GM12873 (cell line): ENCODE data around the gene PGBD2.

Experiments
- CTCF ChIP-seq: IDR thresholded peaks from 2 replicates; pipeline ENCODE4 v1.5.1; 2012; ENCODE audit warnings: low read depth, mild to moderate bottlenecking, moderate library complexity, low read length, control low read depth; ENCODE audit not compliant: insufficient read depth; ENCODE audit errors: missing control alignments

The PGBD2 gene

GRCh38 chr1:248906009-248906752 is at the start of gene PGBD2:
Gene PGBD2 (plus strand): TSS chr1:248906235. CDS start chr1:248913863, 7,628 bp downstream.
- TF ChIP-seq CTCF, result peak; percentile 73

GRCh38 chr1:248857201-248857600 is 48.8 kb upstream of the PGBD2 start:
- no peak for TF ChIP-seq CTCF

- no peak for TF ChIP-seq CTCF
These were observed 48.3 kb upstream of the PGBD2 start for GRCh38 chr1:248857749-248858095.

- TF ChIP-seq CTCF, result peak; percentile 74
These were observed 47.7 kb upstream of the PGBD2 start for GRCh38 chr1:248858096-248858890.

- no peak for TF ChIP-seq CTCF
These were observed 46.8 kb upstream of the PGBD2 start, which contains the start of gene ZNF692 for GRCh38 chr1:248858891-248859889. Gene ZNF692 (minus strand): TSS chr1:248859085. CDS start chr1:248858309, 776 bp downstream.

- TF ChIP-seq CTCF, result no peak
These were observed 46.0 kb upstream of the PGBD2 start for GRCh38 chr1:248860007-248860406.
